Stimulated activated CD4-positive, alpha-beta T cell treated with anti-CD3 and anti-CD28 coated beads, Interleukin-4, amount 100 ng/mL, for 4 hours (primary cell): Measurements from ENCODE around the gene C1QTNF3.
"Not testable (repeated sequence)": the region's sequence is repeated elsewhere in the genome, so short reads cannot be mapped to it uniquely, and the experiment has no call there.

Source experiments
- DNase-seq, 2 experiments: peaks; one replicate each; pipeline ENCODE4 v3.0.0-alpha.2; 2020

The C1QTNF3 gene

GRCh38 chr5:34043099-34043876 lies at the start of gene C1QTNF3:
C1QTNF3 (minus strand) TSS chr5:34043213; CDS start chr5:34043125, 88 bp downstream.
- DNase-seq = no peak

- DNase-seq = not testable (repeated sequence)
These were observed 48.0 kb upstream of the C1QTNF3 start for GRCh38 chr5:34091039-34091438.

GRCh38 chr5:34089802-34090201 lies 46.8 kb upstream of the C1QTNF3 start:
- not testable (repeated sequence) for DNase-seq

GRCh38 chr5:34087728-34088127 lies 44.7 kb upstream of the C1QTNF3 start:
- not testable (repeated sequence) for DNase-seq

GRCh38 chr5:34083898-34084297 lies 40.9 kb upstream of the C1QTNF3 start:
- DNase-seq = not testable (repeated sequence)

GRCh38 chr5:34079505-34079904 lies 36.5 kb upstream of the C1QTNF3 start:
- not testable (repeated sequence) for DNase-seq

- not testable (repeated sequence) for DNase-seq
These were observed 34.6 kb upstream of the C1QTNF3 start for GRCh38 chr5:34077636-34078035.

GRCh38 chr5:34076719-34077364 lies 33.8 kb upstream of the C1QTNF3 start:
- DNase-seq = not testable (repeated sequence)

GRCh38 chr5:34074472-34074871 lies 31.5 kb upstream of the C1QTNF3 start:
- not testable (repeated sequence) for DNase-seq

- DNase-seq = not testable (repeated sequence)
These were observed 31.1 kb upstream of the C1QTNF3 start for GRCh38 chr5:34074071-34074470.

GRCh38 chr5:34070626-34071025 lies 27.6 kb upstream of the C1QTNF3 start:
- not testable (repeated sequence) for DNase-seq

- DNase-seq = no peak
These were observed 21.6 kb upstream of the C1QTNF3 start for GRCh38 chr5:34064656-34065055.

- no peak for DNase-seq
These were observed 19.4 kb upstream of the C1QTNF3 start for GRCh38 chr5:34062419-34062818.

- no peak for DNase-seq
These were observed 19.0 kb upstream of the C1QTNF3 start for GRCh38 chr5:34061993-34062392.

GRCh38 chr5:34059977-34060376 lies 17.0 kb upstream of the C1QTNF3 start:
- no peak for DNase-seq

GRCh38 chr5:34058532-34058931 lies 15.5 kb upstream of the C1QTNF3 start:
- DNase-seq = no peak

GRCh38 chr5:34057569-34057968 lies 14.6 kb upstream of the C1QTNF3 start:
- DNase-seq = no peak

- no peak for DNase-seq
These were observed 14.1 kb upstream of the C1QTNF3 start for GRCh38 chr5:34057118-34057517.

GRCh38 chr5:34055667-34056066 lies 12.7 kb upstream of the C1QTNF3 start:
- DNase-seq = no peak

GRCh38 chr5:34054400-34054729 lies 11.4 kb upstream of the C1QTNF3 start:
- DNase-seq = no peak

- no peak for DNase-seq
These were observed 10.8 kb upstream of the C1QTNF3 start for GRCh38 chr5:34053571-34054399.

- DNase-seq = no peak
These were observed 10.1 kb upstream of the C1QTNF3 start for GRCh38 chr5:34053133-34053532.

GRCh38 chr5:34051374-34051980 lies 8.5 kb upstream of the C1QTNF3 start:
- no peak for DNase-seq
